Right lobe of liver (tissue), 4 donors: ENCODE data around the gene DYDC1.

Experiments used
- CTCF ChIP-seq, 4 donors: fragments of 200-600 bp in 3 of 4; fragments of 450-650 bp in 1 of 4; IDR thresholded peaks; one replicate each; pipeline versions ENCODE4 v1.5.1 to v1.8.0; 2016 to 2022; ENCODE audit warnings: antibody characterized with exemption in 4 of 4, mild to moderate bottlenecking in 2 of 4
- POLR2A ChIP-seq: fragments of 450-650 bp; IDR thresholded peaks from one replicate; pipeline ENCODE4 v1.6.1; 2017; ENCODE audit warnings: antibody characterized with exemption, mild to moderate bottlenecking
- donor health status: DM: no; HTN: no; CAD: no.
- donor health status: DM: no; HTN: no; CAD: no.
- donor health status: DM: no; HTN: yes; CAD: no.

DNA sequence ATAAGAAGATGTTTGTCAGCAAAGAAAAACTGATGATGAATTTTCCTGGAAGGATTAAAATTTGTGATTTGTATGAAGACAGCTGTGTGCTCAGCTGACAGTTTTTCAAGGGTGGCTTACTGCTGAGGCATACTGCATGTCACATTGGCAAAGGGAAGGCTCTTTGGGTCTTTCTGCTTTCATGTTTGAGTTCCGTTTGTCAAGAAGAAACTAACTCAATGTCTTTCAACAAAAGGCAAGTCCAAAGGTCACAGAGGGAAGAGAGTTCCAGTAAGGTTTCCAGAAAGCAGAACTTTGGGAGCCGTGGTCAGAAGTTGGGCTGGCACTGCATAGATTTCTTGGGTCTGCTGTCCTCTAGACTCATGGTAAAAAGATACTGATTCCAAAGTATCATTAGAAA lies 16.9 kb upstream of the DYDC1 start:
- TF ChIP-seq CTCF (IDR thresholded peaks at IDR 0.05) = no peak
- no peak for TF ChIP-seq POLR2A
